GM23338 (cell line): ENCODE data around the gene FKBP5. TPM values are rescaled to one million over a fixed set of nuclear protein-coding genes. Genes with fewer than 3 reads are reported as not detected.

Source experiments
- ATAC-seq: fragments of 200-7000 bp; cut with Tn5 transposase; 3 replicates; pipeline ENCODE4 v1.9.1; 2020
- DNase-seq: peaks from one replicate; pipeline ENCODE4 v3.0.0-alpha.2; 2015; ENCODE audit warnings: low spot score
- H2AFZ ChIP-seq: fragments of 200-600 bp; sonication (generic); 2 replicates; pipeline ENCODE4 v1.8.0; 2016; ENCODE audit warnings: antibody characterized with exemption, mild to moderate bottlenecking, moderate library complexity
- H3F3A ChIP-seq: fragments of 200-600 bp; sonication (generic); replicated peaks from 2 replicates; pipeline ENCODE4 v1.8.0; 2017; ENCODE audit warnings: antibody characterized with exemption, mixed run types, low read depth
- H3K27ac ChIP-seq: fragments of 200-600 bp; sonication (generic); 2 replicates; pipeline ENCODE4 v1.6.1; 2016; ENCODE audit warnings: low read depth
- H3K27me3 ChIP-seq: fragments of 200-600 bp; sonication (generic); 2 replicates; pipeline ENCODE4 v1.8.0; 2016; ENCODE audit warnings: mild to moderate bottlenecking, mixed run types, moderate library complexity; ENCODE audit not compliant: insufficient read depth
- H3K36me3 ChIP-seq: fragments of 200-600 bp; sonication (generic); 2 replicates; pipeline ENCODE4 v1.8.0; 2016; ENCODE audit warnings: mild to moderate bottlenecking; ENCODE audit not compliant: insufficient read depth
- H3K4me1 ChIP-seq: fragments of 200-600 bp; sonication (generic); 2 replicates; pipeline ENCODE4 v1.8.0; 2016; ENCODE audit warnings: mild to moderate bottlenecking, moderate library complexity; ENCODE audit not compliant: insufficient read depth
- H3K4me2 ChIP-seq: fragments of 200-600 bp; sonication (generic); 2 replicates; pipeline ENCODE4 v1.7.1; 2017; ENCODE audit warnings: mixed run types
- H3K4me3 ChIP-seq: fragments of 200-600 bp; sonication (generic); 2 replicates; pipeline ENCODE4 v1.6.1; 2016; ENCODE audit warnings: mixed run types
- H3K79me2 ChIP-seq: fragments of 200-600 bp; sonication (generic); replicated peaks from 2 replicates; pipeline ENCODE4 v1.8.0; 2017; ENCODE audit warnings: mild to moderate bottlenecking; ENCODE audit not compliant: insufficient read depth
- H3K9me2 ChIP-seq: fragments of 200-600 bp; sonication (generic); 2 replicates; pipeline ENCODE4 v1.8.0; 2017; ENCODE audit not compliant: insufficient read depth
- H4K20me1 ChIP-seq: fragments of 200-600 bp; sonication (generic); replicated peaks from 2 replicates; pipeline ENCODE4 v1.8.0; 2017; ENCODE audit warnings: mild to moderate bottlenecking; ENCODE audit not compliant: insufficient read depth
- H3K27ac Mint-ChIP-seq: 2 replicates; pipeline ENCODE4 v1.8.0; 2020; ENCODE audit warnings: inconsistent platforms, mild to moderate bottlenecking, moderate library complexity, mixed read lengths
- H3K27me3 Mint-ChIP-seq: 3 replicates; pipeline ENCODE4 v1.8.0; 2022; ENCODE audit warnings: low read depth, mild to moderate bottlenecking, moderate library complexity, mixed read lengths, inconsistent platforms; ENCODE audit not compliant: insufficient read depth, poor library complexity
- H3K36me3 Mint-ChIP-seq: 3 replicates; pipeline ENCODE4 v1.8.0; 2021; ENCODE audit warnings: low read depth, mild to moderate bottlenecking, inconsistent platforms, moderate library complexity, mixed read lengths
- H3K4me1 Mint-ChIP-seq: 3 replicates; pipeline ENCODE4 v1.8.0; 2020; ENCODE audit warnings: mild to moderate bottlenecking, inconsistent platforms, mixed read lengths
- H3K4me3 Mint-ChIP-seq: 3 replicates; pipeline ENCODE4 v1.8.0; 2021; ENCODE audit warnings: moderate library complexity, mild to moderate bottlenecking, inconsistent platforms, mixed read lengths
- H3K9me3 Mint-ChIP-seq: 3 replicates; pipeline ENCODE4 v1.8.0; 2020; ENCODE audit warnings: moderate library complexity, mild to moderate bottlenecking, inconsistent platforms, mixed read lengths
- CREB1 ChIP-seq: fragments of 250-450 bp; sonication (Bioruptor Pico); IDR thresholded peaks from 2 replicates; pipeline ENCODE4 v1.5.0; 2020; ENCODE audit warnings: low read depth, mild to moderate bottlenecking, moderate library complexity
- CTCF ChIP-seq, 2 experiments: fragments of 200-600 bp in 1 of 2; sonication (generic) in 1 of 2; conservative IDR thresholded peaks; 2 replicates each; pipeline versions ENCODE4 v1.5.1 to v1.6.1; 2016 to 2017; ENCODE audit warnings: antibody characterized with exemption in 2 of 2, low read depth in 2 of 2, mild to moderate bottlenecking in 2 of 2, moderate library complexity in 1 of 2
- ETS1 ChIP-seq: IDR thresholded peaks from 2 replicates; pipeline ENCODE4 v1.6.1; 2016; ENCODE audit warnings: antibody characterized with exemption
- EZH2 ChIP-seq: fragments of 200-600 bp; sonication (generic); IDR thresholded peaks from one replicate; pipeline ENCODE4 v1.8.0; 2017; ENCODE audit warnings: antibody characterized with exemption, mild to moderate bottlenecking, low read depth; ENCODE audit not compliant: unreplicated experiment
- EZH2phosphoT487 ChIP-seq: fragments of 200-600 bp; sonication (generic); IDR thresholded peaks from one replicate; pipeline ENCODE4 v1.8.1; 2018; ENCODE audit warnings: antibody characterized with exemption; ENCODE audit not compliant: unreplicated experiment
- JUNB ChIP-seq: IDR thresholded peaks from one replicate; pipeline ENCODE4 v1.6.1; 2016; ENCODE audit warnings: antibody characterized with exemption; ENCODE audit not compliant: unreplicated experiment
- NANOG ChIP-seq: IDR thresholded peaks from 2 replicates; pipeline ENCODE4 v1.6.1; 2016; ENCODE audit warnings: antibody characterized with exemption, borderline replicate concordance
- POLR2AphosphoS5 ChIP-seq: IDR thresholded peaks from 2 replicates; pipeline ENCODE4 v1.6.1; 2016; ENCODE audit warnings: antibody characterized with exemption, low read depth
- REST ChIP-seq: IDR thresholded peaks from one replicate; pipeline ENCODE4 v1.6.1; 2018; ENCODE audit warnings: antibody characterized with exemption; ENCODE audit not compliant: unreplicated experiment
- STAT1 ChIP-seq: IDR thresholded peaks from one replicate; pipeline ENCODE4 v1.6.1; 2016; ENCODE audit warnings: antibody characterized with exemption; ENCODE audit not compliant: unreplicated experiment
- ZNF114 ChIP-seq: fragments of 250-450 bp; sonication (Bioruptor Pico); IDR thresholded peaks from 2 replicates; pipeline ENCODE4 v1.5.0; 2020; ENCODE audit warnings: mild to moderate bottlenecking, moderate library complexity
- ZNF331 ChIP-seq: fragments of 250-450 bp; sonication (Bioruptor Pico); IDR thresholded peaks from 2 replicates; pipeline ENCODE4 v1.5.0; 2020; ENCODE audit warnings: low read depth, mild to moderate bottlenecking, moderate library complexity
- ZNF462 ChIP-seq: fragments of 250-450 bp; sonication (Bioruptor Pico); IDR thresholded peaks from 2 replicates; pipeline ENCODE4 v1.5.0; 2020; ENCODE audit warnings: mild to moderate bottlenecking, moderate library complexity
- polyA plus RNA-seq: library from polyadenylated mRNA; unstranded; fragments of >200 nt; fragmentation: Nextera tagmentation; extraction: Ambion mirVana; gene quantifications from 2 replicates; pipeline ENCODE4 v1.2.1, GENCODE V29; 2016
- total RNA-seq: library from RNA; depleted of rRNA; stranded (reverse); fragments of >200 nt; shearing (Covaris generic); gene quantifications from 2 replicates; pipeline ENCODE4 v1.2.3, GENCODE V29; 2014

Gene FKBP5
- total and polyA plus RNA-seq, 2 experiments from 2014 or later, result 19.8 to 28.6 TPM

GRCh38 chr6:35637911-35638310, 50.8 kb downstream of the FKBP5 start:
- Histone ChIP-seq H3K4me2 (no peak overlapping the region), H3F3A (no peaks in the 10 kb centered on the region), H4K20me1 (0 out of 2 replicates have a peak, but pooled peaks cover 4% of the 10 kb centered on the region), H3K4me1 (no peaks in the 10 kb centered on the region), H3K27me3 (no peaks in the 10 kb centered on the region), H3K9me2 (no peaks in the 10 kb centered on the region), H3K79me2 (0 out of 2 replicates have a peak, but pooled peaks cover 3% of the 10 kb centered on the region), H2AFZ (no peak overlapping the region), H3K4me3 (no peak overlapping the region), H3K36me3 (no peaks in the 10 kb centered on the region), H3K27ac (no peak overlapping the region)
- peaks cover 10% of the 10 kb centered on the region; the same call in 2 of the 3 replicates for H3K4me1 Mint-ChIP-seq
- peaks cover 2% of the 10 kb centered on the region for H3K27me3 Mint-ChIP-seq
- H3K4me3 Mint-ChIP-seq, result no peak overlapping the region
- DNase-seq (no peak), ATAC-seq (no peak)
- H3K36me3 Mint-ChIP-seq, result peaks cover 11% of the 10 kb centered on the region; the same call in 2 of the 3 replicates
- no peak overlapping the region for H3K27ac Mint-ChIP-seq
- no peak for TF ChIP-seq REST
- TF ChIP-seq EZH2phosphoT487, result no peak
- TF ChIP-seq CTCF (conservative IDR thresholded peaks at IDR 0.05; ENCODE audit: low read depth in 2 of 2), result no peak
- no peak for TF ChIP-seq EZH2
- TF ChIP-seq ZNF114 (CRISPR knock-in tag), result no peak
- TF ChIP-seq ZNF331, result no peak
- no peak for TF ChIP-seq JUNB
- no peak for TF ChIP-seq ZNF462 (CRISPR knock-in tag)
- no peak for TF ChIP-seq NANOG
- TF ChIP-seq STAT1, result no peak
- no peak for TF ChIP-seq ETS1
- no peak for TF ChIP-seq POLR2AphosphoS5
- TF ChIP-seq CREB1 (CRISPR knock-in tag), result no peak
- no peaks in the 10 kb centered on the region for H3K9me3 Mint-ChIP-seq
